Activated CD8-positive, alpha-beta memory T cell treated with anti-CD3 and anti-CD28 coated beads for 36 hours (primary cell): ENCODE measurements around the gene STRBP. TPM values are rescaled to one million over a fixed set of nuclear protein-coding genes. Genes with fewer than 3 reads are reported as not detected.
"Not testable (repeated sequence)": the region's sequence is repeated elsewhere in the genome, so short reads cannot be mapped to it uniquely, and the experiment has no call there.

Experiments used
- CTCF ChIA-PET: fragments of 350-600 bp; sonication (Branson Sonifier 250); formaldehyde crosslinking; loops from one replicate; lab custom pipeline; 2021; ENCODE audit warnings: antibody characterized with exemption; lab: Charles Lee
- POLR2A ChIA-PET: fragments of 350-600 bp; sonication (Branson Sonifier 250); formaldehyde crosslinking; loops from one replicate; lab custom pipeline; 2021; ENCODE audit warnings: antibody characterized with exemption; lab: Charles Lee
- total RNA-seq, 2 experiments: library from RNA; stranded (reverse); gene quantifications; one replicate each; pipeline ENCODE4 v1.2.3, GENCODE V29; 2021

The STRBP gene
- total RNA-seq, result 10 to 100 TPM; 42.2 to 44.2 TPM

GRCh38 chr9:123268465-123269259, at the start of gene STRBP:
TSS of gene STRBP (minus strand) at chr9:123268586. CDS start at chr9:123184134, 84,452 bp downstream.
- ChIA-PET POLR2A (interaction anchor here (0.7 to 0.8 kb wide), 2 partner anchors 70 to 327 kb away, joined by 4 read pairs; no protein-coding TSS in a partner anchor), CTCF (interaction anchor here (0.6 to 0.8 kb wide), 2 partner anchors 20 to 60 kb away, joined by 3 read pairs; no protein-coding TSS in a partner anchor)

GRCh38 chr9:123316053-123316718, 47.8 kb upstream of the STRBP start:
- CTCF ChIA-PET, result no interaction called here

GRCh38 chr9:123315635-123316034, 47.2 kb upstream of the STRBP start:
- ChIA-PET CTCF (no interaction called here), POLR2A (no interaction called here)

More at GRCh38 chr9:123316053-123316718, 47.8 kb upstream of the STRBP start:
- POLR2A ChIA-PET, result no interaction called here

GRCh38 chr9:123314617-123315016, 46.2 kb upstream of the STRBP start:
- ChIA-PET CTCF (no interaction called here), POLR2A (no interaction called here)

- CTCF ChIA-PET, result interaction anchor here (0.6 kb wide), 1 partner anchor 40 kb away, joined by 4 read pairs; no protein-coding TSS in a partner anchor
- POLR2A ChIA-PET, result interaction anchor here (0.7 kb wide), 1 partner anchor 135 kb away, joined by 3 read pairs; no protein-coding TSS in a partner anchor
Measured at GRCh38 chr9:123312306-123312877, 44.0 kb upstream of the STRBP start.

- ChIA-PET POLR2A (no interaction called here), CTCF (no interaction called here)
Measured at GRCh38 chr9:123311250-123311752, 42.9 kb upstream of the STRBP start.

GRCh38 chr9:123310551-123311249, 42.3 kb upstream of the STRBP start:
- POLR2A ChIA-PET, result no interaction called here
- CTCF ChIA-PET, result interaction anchor here (0.7 kb wide), 1 partner anchor 107 kb away, joined by 3 read pairs; no protein-coding TSS in a partner anchor

GRCh38 chr9:123309611-123310010, 41.2 kb upstream of the STRBP start:
- ChIA-PET CTCF (interaction anchor here (0.6 kb wide), 1 partner anchor 15 kb away, joined by 3 read pairs; no protein-coding TSS in a partner anchor), POLR2A (no interaction called here)

GRCh38 chr9:123305879-123306278, 37.5 kb upstream of the STRBP start:
- ChIA-PET POLR2A (interaction anchor here (0.7 to 1.5 kb wide), 2 partner anchors 34 to 252 kb away, joined by 5 to 6 read pairs; no protein-coding TSS in a partner anchor), CTCF (interaction anchor here (0.7 to 1.3 kb wide), 3 partner anchors 28 to 243 kb away, joined by 3 to 6 read pairs (median 3); no protein-coding TSS in a partner anchor)

- ChIA-PET POLR2A (no interaction called here), CTCF (interaction anchor here (1.0 to 1.2 kb wide), 2 partner anchors 18 to 46 kb away, joined by 3 to 4 read pairs; no protein-coding TSS in a partner anchor)
Measured at GRCh38 chr9:123304340-123304691, 35.9 kb upstream of the STRBP start.

GRCh38 chr9:123302348-123303214, 34.2 kb upstream of the STRBP start:
- POLR2A ChIA-PET, result no interaction called here
- CTCF ChIA-PET, result no interaction called here

- POLR2A ChIA-PET, result not testable (repeated sequence)
- CTCF ChIA-PET, result interaction anchor here (1.1 kb wide), 1 partner anchor 17 kb away, joined by 3 read pairs; no protein-coding TSS in a partner anchor
Measured at GRCh38 chr9:123301936-123302335, 33.5 kb upstream of the STRBP start.

- CTCF ChIA-PET, result interaction anchor here (0.6 kb wide), 1 partner anchor 24 kb away, joined by 3 read pairs; no protein-coding TSS in a partner anchor
- POLR2A ChIA-PET, result no interaction called here
Measured at GRCh38 chr9:123300554-123300953, 32.2 kb upstream of the STRBP start.

GRCh38 chr9:123299558-123300126, 31.3 kb upstream of the STRBP start:
- POLR2A ChIA-PET, result interaction anchor here (0.6 kb wide), 1 partner anchor 386 kb away, joined by 5 read pairs; no protein-coding TSS in a partner anchor
- CTCF ChIA-PET, result no interaction called here

- POLR2A ChIA-PET, result no interaction called here
Measured at GRCh38 chr9:123296174-123296573, 27.8 kb upstream of the STRBP start.

GRCh38 chr9:123291736-123292135, 23.4 kb upstream of the STRBP start:
- POLR2A ChIA-PET, result no interaction called here
- CTCF ChIA-PET, result no interaction called here

More at GRCh38 chr9:123296174-123296573, 27.8 kb upstream of the STRBP start:
- CTCF ChIA-PET, result no interaction called here

GRCh38 chr9:123290764-123291163, 22.4 kb upstream of the STRBP start:
- ChIA-PET CTCF (no interaction called here), POLR2A (no interaction called here)
